Mesenchymal stem cell (in vitro differentiated cells and primary cell): ENCODE results near the gene HOXB2.

ENCODE experiments used
- DNase-seq: peaks from one replicate; pipeline ENCODE4 v3.0.0-alpha.2; 2013
- H2AFZ ChIP-seq: one replicate; pipeline ENCODE4 v1.6.1; 2013; ENCODE audit warnings: low read depth, mild to moderate bottlenecking, control low read depth, inconsistent platforms, low read length, moderate library complexity
- H2AK5ac ChIP-seq: 2 replicates; pipeline ENCODE4 v1.6.1; 2013; ENCODE audit warnings: low read length, moderate library complexity, mild to moderate bottlenecking, inconsistent platforms; ENCODE audit not compliant: severe bottlenecking
- H2BK120ac ChIP-seq: one replicate; pipeline ENCODE4 v1.6.1; 2013; ENCODE audit warnings: low read depth, mild to moderate bottlenecking, inconsistent platforms, low read length, moderate library complexity
- H2BK12ac ChIP-seq, 2 experiments: one replicate each; pipeline ENCODE4 v1.6.1; 2013; ENCODE audit warnings: inconsistent platforms in 2 of 2, low read length in 2 of 2, mild to moderate bottlenecking in 2 of 2, moderate library complexity in 2 of 2, control low read depth in 1 of 2
- H2BK15ac ChIP-seq: one replicate; pipeline ENCODE4 v1.6.1; 2013; ENCODE audit warnings: mild to moderate bottlenecking, low read depth, inconsistent platforms; ENCODE audit not compliant: poor library complexity, severe bottlenecking
- H2BK5ac ChIP-seq: 2 replicates; pipeline ENCODE4 v1.6.1; 2013; ENCODE audit warnings: low read depth, mild to moderate bottlenecking, low read length, control low read depth, inconsistent platforms; ENCODE audit not compliant: poor library complexity, severe bottlenecking
- H3K14ac ChIP-seq, 2 experiments: one replicate each; pipeline ENCODE4 v1.6.1; 2013; ENCODE audit warnings: inconsistent platforms in 2 of 2, low read length in 2 of 2, control low read depth in 1 of 2, mild to moderate bottlenecking in 1 of 2, moderate library complexity in 1 of 2
- H3K18ac ChIP-seq, 2 experiments: one replicate each; pipeline ENCODE4 v1.6.1; 2013; ENCODE audit warnings: inconsistent platforms in 2 of 2, low read length in 2 of 2, control low read depth in 1 of 2, low read depth in 1 of 2, mild to moderate bottlenecking in 1 of 2
- H3K23ac ChIP-seq, 2 experiments: one replicate each; pipeline ENCODE4 v1.6.1; 2013; ENCODE audit warnings: inconsistent platforms in 2 of 2, low read length in 2 of 2, mild to moderate bottlenecking in 2 of 2, moderate library complexity in 2 of 2, control low read depth in 1 of 2
- H3K27ac ChIP-seq: 2 replicates; pipeline ENCODE4 v1.5.1; 2013; ENCODE audit warnings: mild to moderate bottlenecking, moderate library complexity, low read length, control low read depth, inconsistent platforms; ENCODE audit not compliant: poor library complexity, severe bottlenecking
- H3K27me3 ChIP-seq, 2 experiments: 2 replicates each; pipeline versions ENCODE4 v1.6.1 to v1.7.0; 2013; ENCODE audit warnings: low read length in 2 of 2, mild to moderate bottlenecking in 2 of 2, moderate library complexity in 2 of 2, control low read depth in 1 of 2, inconsistent platforms in 1 of 2; ENCODE audit not compliant: control insufficient read depth in 1 of 2, insufficient read depth in 1 of 2
- H3K36me3 ChIP-seq, 2 experiments: 2 replicates each; pipeline versions ENCODE4 v1.6.1 to v1.7.0; 2013; ENCODE audit warnings: low read length in 2 of 2, control low read depth in 1 of 2, inconsistent platforms in 1 of 2, low read depth in 1 of 2, mild to moderate bottlenecking in 1 of 2; ENCODE audit not compliant: insufficient read depth in 2 of 2, control insufficient read depth in 1 of 2
- H3K4ac ChIP-seq, 2 experiments: one replicate each; pipeline ENCODE4 v1.6.1; 2013; ENCODE audit warnings: inconsistent platforms in 2 of 2, low read length in 2 of 2, mild to moderate bottlenecking in 2 of 2, moderate library complexity in 2 of 2, control low read depth in 1 of 2, low read depth in 1 of 2
- H3K4me1 ChIP-seq: 2 replicates; pipeline ENCODE4 v1.6.1; 2013; ENCODE audit warnings: low read depth, low read length, control low read depth; ENCODE audit not compliant: control insufficient read depth, insufficient read depth
- H3K4me2 ChIP-seq: 2 replicates; pipeline ENCODE4 v1.6.1; 2013; ENCODE audit warnings: low read length, mild to moderate bottlenecking, inconsistent platforms; ENCODE audit not compliant: poor library complexity, severe bottlenecking
- H3K4me3 ChIP-seq, 2 experiments: 2 replicates each; pipeline versions ENCODE4 v1.5.1 to v1.7.0; 2013; ENCODE audit warnings: low read length in 2 of 2, mild to moderate bottlenecking in 2 of 2, control low read depth in 1 of 2, low read depth in 1 of 2; ENCODE audit not compliant: insufficient read depth in 1 of 2
- H3K79me1 ChIP-seq: replicated peaks from 2 replicates; pipeline ENCODE4 v1.6.1; 2013; ENCODE audit warnings: mild to moderate bottlenecking, control low read depth, low read length, inconsistent platforms; ENCODE audit not compliant: poor library complexity, severe bottlenecking
- H3K9ac ChIP-seq: 2 replicates; pipeline ENCODE4 v1.7.0; 2013; ENCODE audit warnings: mild to moderate bottlenecking, low read length, moderate library complexity
- H3K9me3 ChIP-seq: 2 replicates; pipeline ENCODE4 v1.7.0; 2013; ENCODE audit warnings: mild to moderate bottlenecking, low read length; ENCODE audit not compliant: control insufficient read depth
- H4K8ac ChIP-seq: one replicate; pipeline ENCODE4 v1.6.1; 2013; ENCODE audit warnings: inconsistent platforms, mild to moderate bottlenecking, low read length, moderate library complexity
- H4K91ac ChIP-seq: one replicate; pipeline ENCODE4 v1.6.1; 2013; ENCODE audit warnings: mild to moderate bottlenecking, low read length, inconsistent platforms
- WGBS: methylation state at CpG from one replicate; pipeline ENCODE4 v1.1.7; 2013; ENCODE audit warnings: mixed read lengths; 5-methylcytosine and 5-hydroxymethylcytosine counted together

Gene HOXB2

GRCh38 chr17:48547808-48548522 lies 3.1 kb upstream of the HOXB2 start:
- Histone ChIP-seq H3K4me2 (peak overlapping the region; percentile 46), H3K4me3 (peak overlapping the region in 1 of 2 experiments; percentile 97), H2BK5ac (peak overlapping the region; percentile 76), H3K36me3 (peaks cover 32 to 35% of the 10 kb centered on the region in 2 experiments), H2BK120ac (no peak overlapping the region), H3K9me3 (no peaks in the 10 kb centered on the region), H3K79me1 (peaks cover 2% of the 10 kb centered on the region), H3K23ac (no peak overlapping the region), H2BK12ac (no peak overlapping the region), H3K27ac (peak overlapping the region; percentile 93), H2AFZ (no peak overlapping the region), H2AK5ac (no peak overlapping the region), H4K91ac (no peak overlapping the region), H3K18ac (peak overlapping the region; percentile 59 to 78), H3K4ac (peak overlapping the region; percentile 52 to 88), H3K14ac (no peak overlapping the region), H4K8ac (peak overlapping the region; percentile 27), H3K4me1 (peaks cover 31% of the 10 kb centered on the region), H3K27me3 (no peaks in the 10 kb centered on the region), H3K9ac (peak overlapping the region; percentile 100), H2BK15ac (no peak overlapping the region)
- 9% methylated on average over 17 of the region's 24 CpGs for WGBS
- peak; percentile 86 for DNase-seq

GRCh38 chr17:48546924-48547807 lies 2.3 kb upstream of the HOXB2 start:
- Histone ChIP-seq H3K23ac (no peak overlapping the region), H2AK5ac (peak overlapping the region; percentile 64), H4K91ac (peak overlapping the region; percentile 91), H3K9me3 (no peaks in the 10 kb centered on the region), H3K4me1 (peaks cover 28% of the 10 kb centered on the region), H2BK120ac (peak overlapping the region; percentile 87), H3K36me3 (peaks cover 34 to 42% of the 10 kb centered on the region in 2 experiments), H3K27ac (peak overlapping the region; percentile 93), H3K4me2 (peak overlapping the region; percentile 78), H3K79me1 (no peaks in the 10 kb centered on the region), H3K14ac (peak overlapping the region in 1 of 2 experiments; percentile 6), H3K27me3 (no peaks in the 10 kb centered on the region), H4K8ac (peak overlapping the region; percentile 88), H2AFZ (no peak overlapping the region), H3K9ac (peak overlapping the region; percentile 100), H2BK12ac (peak overlapping the region; percentile 60 to 62), H2BK15ac (no peak overlapping the region), H2BK5ac (no peak overlapping the region), H3K18ac (peak overlapping the region; percentile 83 to 94), H3K4ac (peak overlapping the region; percentile 85 to 88), H3K4me3 (peak overlapping the region in 1 of 2 experiments; percentile 97)
- WGBS = 3% methylated on average over 7 of the region's 10 CpGs
- DNase-seq = peak; percentile 80

GRCh38 chr17:48546137-48546923 lies 1.4 kb upstream of the HOXB2 start:
- Histone ChIP-seq H3K23ac (no peak overlapping the region), H2AFZ (no peak overlapping the region), H3K9ac (peak overlapping the region; percentile 100), H3K4ac (peak overlapping the region; percentile 22 to 85), H2AK5ac (peak overlapping the region; percentile 64), H2BK12ac (peak overlapping the region; percentile 60 to 62), H3K79me1 (no peaks in the 10 kb centered on the region), H3K18ac (peak overlapping the region; percentile 83 to 94), H3K14ac (peak overlapping the region in 1 of 2 experiments; percentile 6), H3K27ac (peak overlapping the region; percentile 93), H3K4me3 (peak overlapping the region in 1 of 2 experiments; percentile 97), H3K9me3 (no peaks in the 10 kb centered on the region), H2BK120ac (peak overlapping the region; percentile 87), H2BK15ac (peak overlapping the region; percentile 54), H4K8ac (peak overlapping the region; percentile 88), H3K4me2 (peak overlapping the region; percentile 78), H4K91ac (peak overlapping the region; percentile 91), H3K36me3 (peaks cover 31 to 35% of the 10 kb centered on the region in 2 experiments), H3K27me3 (no peaks in the 10 kb centered on the region), H2BK5ac (peak overlapping the region; percentile 53), H3K4me1 (peaks cover 25% of the 10 kb centered on the region)
- 4% methylated on average over 7 of the region's 10 CpGs for WGBS
- peak; percentile 76 for DNase-seq
